ENCODE measurements around the gene LPAR3.

Gene LPAR3

GRCh38 chr1:84855691-84856630 is 37.0 kb downstream of the LPAR3 start:
- no peak for FAIRE-seq

GRCh38 chr1:84855168-84855567 is 37.8 kb downstream of the LPAR3 start:
- FAIRE-seq: no peak

DNA sequence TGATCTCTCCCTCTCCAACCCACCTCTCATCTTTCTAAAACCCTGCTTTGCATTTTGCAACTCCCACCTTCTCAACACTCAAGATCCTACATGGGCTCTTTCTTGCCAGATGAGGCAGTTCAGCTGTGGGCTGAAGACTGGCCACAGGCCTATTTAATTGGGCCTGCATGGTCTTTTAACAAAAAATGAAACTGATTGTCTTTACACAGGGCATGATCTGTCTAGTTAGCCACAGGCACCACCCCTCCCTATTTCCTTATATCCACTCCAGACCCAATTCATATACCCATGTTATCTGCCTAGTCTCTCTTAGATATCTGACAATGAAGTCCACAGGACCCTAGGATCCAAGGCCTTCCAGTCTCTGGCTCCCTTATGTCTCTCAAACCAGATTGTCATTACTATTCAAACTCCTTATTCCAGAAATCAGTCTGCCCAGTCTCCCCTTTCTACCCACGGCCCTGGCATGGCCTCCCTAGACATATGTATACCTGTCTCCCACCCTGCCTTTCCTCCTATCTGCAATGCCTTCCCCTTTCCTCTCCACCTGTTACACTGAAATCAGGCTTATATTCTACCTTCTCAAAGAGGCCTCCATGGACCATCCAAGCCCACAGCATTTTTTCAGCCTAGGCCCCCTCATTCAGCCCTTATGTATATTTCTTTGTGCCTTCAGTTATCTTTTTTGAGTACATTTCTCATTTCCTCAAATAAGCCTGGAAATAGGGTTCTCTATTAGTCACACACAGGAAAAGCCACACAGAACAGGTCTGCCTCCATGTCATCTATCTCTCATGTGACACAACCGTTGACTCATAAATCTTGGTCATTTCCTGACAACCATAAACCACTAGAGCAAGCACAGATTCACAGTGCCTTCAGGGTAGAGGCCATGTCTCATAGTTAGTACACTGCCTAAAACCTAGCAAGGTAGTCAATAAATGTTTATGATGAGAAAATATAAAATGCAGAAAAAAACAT is 39.0 kb downstream of the LPAR3 start:
- no peak for FAIRE-seq

DNA sequence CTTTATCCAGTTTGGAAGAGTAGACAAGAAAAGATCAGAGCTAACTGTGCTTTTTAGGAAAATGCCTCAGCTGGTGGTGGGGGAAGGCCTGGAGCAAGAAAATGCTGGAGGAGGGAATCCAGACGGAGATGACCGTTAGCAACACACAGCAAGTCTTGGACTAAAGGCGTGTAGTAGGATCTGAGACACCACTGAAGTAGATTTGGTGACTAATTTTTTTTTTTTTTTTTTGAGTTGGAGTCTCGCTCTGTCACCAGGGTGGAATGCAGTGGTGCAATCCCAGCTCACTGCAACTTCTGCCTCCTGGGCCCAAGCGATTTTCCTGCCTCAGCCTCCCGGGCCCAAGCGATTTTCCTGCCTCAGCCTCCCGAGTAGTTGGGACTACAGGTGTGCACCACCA is 41.2 kb downstream of the LPAR3 start:
- no peak for FAIRE-seq

GRCh38 chr1:84849357-84849975 is 43.5 kb downstream of the LPAR3 start:
- FAIRE-seq: no peak

- FAIRE-seq: peak; percentile 98
Observed at GRCh38 chr1:84847253-84848250, 45.5 kb downstream of the LPAR3 start.

DNA sequence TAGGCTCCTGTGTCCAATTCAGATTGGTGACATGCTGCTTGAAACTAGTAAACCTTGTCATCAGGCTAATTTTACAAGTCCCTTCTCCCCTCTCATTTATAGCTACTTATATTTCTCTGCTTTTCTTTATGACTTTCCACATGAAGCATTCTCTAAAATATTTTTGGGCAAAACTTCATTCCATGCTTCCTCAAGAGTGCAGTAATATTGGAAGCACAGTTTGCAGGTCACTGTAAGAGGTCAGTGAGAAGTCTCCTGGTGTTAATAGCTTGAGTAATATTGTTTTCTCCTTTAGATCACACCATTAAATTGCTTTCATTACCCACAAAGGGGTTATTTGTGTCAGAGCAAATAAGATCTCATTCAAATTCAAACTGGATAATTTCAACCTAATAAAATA is 46.6 kb downstream of the LPAR3 start:
- FAIRE-seq: no peak

DNA sequence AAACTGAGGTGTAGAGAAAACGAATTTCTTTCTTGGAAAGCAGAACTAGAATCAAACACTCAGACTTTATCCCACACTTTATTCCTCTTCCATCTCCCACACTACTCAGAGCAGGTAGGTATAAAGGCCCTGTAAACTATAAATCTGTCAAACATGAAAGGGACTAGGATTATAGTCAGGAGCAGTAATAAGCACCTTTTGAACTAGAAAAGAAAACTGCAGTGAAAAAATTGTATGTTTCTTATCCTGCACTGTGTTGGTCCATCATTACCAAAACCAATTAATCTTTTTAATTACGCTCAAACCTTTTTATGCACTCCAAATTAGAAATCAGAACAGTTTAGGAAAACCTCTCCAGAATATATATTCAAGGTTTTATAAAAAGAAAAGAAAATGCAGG is 47.6 kb downstream of the LPAR3 start:
- no peak for FAIRE-seq

GRCh38 chr1:84844094-84844493 is 48.9 kb downstream of the LPAR3 start:
- FAIRE-seq: no peak

- no peak for FAIRE-seq
Observed at GRCh38 chr1:84842748-84843231, 50.2 kb downstream of the LPAR3 start.

GRCh38 chr1:84841971-84842370 is 51.0 kb downstream of the LPAR3 start:
- no peak for FAIRE-seq

- FAIRE-seq: no peak
Observed at GRCh38 chr1:84840346-84840745, 52.7 kb downstream of the LPAR3 start.

DNA sequence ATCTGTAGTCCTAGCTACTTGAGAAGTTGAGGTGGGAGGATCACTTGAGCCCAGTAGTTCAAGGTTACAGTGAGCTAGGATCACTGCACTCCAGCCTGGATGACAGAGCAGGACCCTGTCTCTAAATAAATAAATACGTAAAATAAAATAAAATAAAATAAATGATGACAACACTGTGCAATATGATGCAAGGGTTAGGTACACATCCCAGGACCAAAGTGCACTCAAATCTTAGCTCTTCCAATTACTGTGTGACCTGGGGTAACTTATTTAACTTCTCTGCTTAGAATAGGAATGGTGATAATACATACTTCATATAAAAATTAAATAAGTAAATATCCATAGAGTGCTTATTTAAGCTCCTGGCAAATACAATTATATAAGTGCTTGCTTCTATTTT is 53.5 kb downstream of the LPAR3 start:
- no peak for FAIRE-seq

DNA sequence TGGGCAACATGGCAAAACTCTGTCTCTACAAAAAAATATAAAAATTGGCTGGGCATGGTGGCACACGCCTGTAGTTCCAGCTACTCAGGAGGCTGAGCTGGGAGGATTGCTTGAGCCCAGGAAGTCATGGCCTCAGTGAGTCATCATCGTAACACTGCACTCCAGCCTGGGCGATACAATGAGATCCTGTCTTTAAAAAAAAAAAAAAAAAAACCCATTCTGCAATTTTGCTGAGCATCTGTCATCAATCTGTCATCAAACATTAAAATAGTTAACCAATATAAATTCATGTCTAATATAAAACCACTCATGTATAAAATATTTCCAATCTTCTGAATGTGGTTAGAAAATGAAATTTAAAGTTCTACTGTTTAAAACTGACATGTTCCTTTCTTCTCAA is 56.9 kb downstream of the LPAR3 start:
- no peak for FAIRE-seq

DNA sequence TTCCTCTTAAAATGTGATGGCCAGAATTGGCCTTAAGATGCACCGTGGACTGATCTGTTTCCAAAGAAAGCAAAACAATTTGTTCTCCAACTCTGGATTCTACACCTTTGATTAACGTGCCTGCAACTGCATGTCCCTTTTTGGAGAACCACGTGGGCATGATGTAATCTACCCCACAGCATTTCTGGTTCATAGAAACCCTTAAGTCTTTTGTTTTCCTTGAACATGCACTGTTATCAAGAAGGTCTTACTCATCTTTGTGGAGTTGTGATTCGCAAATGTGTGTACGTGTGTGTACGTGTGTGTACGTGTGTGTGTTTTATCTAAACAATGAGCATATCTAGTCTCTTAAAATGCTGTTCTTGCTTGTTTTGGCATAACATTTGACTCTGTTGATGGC is 57.8 kb downstream of the LPAR3 start:
- no peak for FAIRE-seq

GRCh38 chr1:84834419-84835064 is 58.5 kb downstream of the LPAR3 start:
- FAIRE-seq: peak; percentile 55

DNA sequence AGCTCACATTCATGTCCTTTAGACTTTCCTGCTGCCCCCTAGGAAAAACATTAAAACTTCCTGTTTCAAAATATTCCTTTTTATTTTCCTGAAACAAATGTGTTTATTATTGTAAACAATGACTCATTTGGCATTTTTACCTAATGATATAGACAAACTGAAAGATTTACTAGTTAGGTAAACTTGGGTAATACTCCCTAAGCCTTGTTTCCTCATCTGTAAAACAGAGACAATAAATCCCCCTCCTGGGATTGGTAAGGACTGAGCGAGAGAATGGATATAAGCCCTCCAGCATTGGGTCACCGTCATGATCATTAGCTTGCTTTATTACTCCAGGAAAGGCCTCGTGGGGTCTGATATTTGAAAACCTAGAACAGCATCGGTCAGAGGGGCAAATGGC is 59.8 kb downstream of the LPAR3 start:
- FAIRE-seq: no peak

- no peak for FAIRE-seq
Observed at GRCh38 chr1:84830136-84830535, 62.9 kb downstream of the LPAR3 start.

DNA sequence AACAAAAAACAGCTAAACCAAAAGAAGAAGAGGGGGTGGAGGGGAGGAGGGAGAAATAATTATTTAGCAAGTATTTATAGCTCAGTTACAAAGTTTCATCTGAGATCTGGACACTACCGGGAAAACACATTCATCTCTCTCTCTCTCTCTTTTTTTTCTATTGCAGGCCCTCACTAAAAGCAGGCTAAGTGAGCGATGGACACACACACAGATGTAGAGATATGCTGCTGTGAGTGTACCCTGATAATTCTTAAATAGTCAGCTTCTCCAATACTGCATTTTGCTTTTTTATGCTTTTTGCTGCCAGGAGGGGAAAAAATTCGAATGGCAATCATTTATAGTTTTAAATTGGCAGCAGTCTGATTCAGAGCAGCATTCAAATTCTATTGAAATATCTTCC is 65.0 kb downstream of the LPAR3 start:
- no peak for FAIRE-seq

- no peak for FAIRE-seq
Observed at GRCh38 chr1:84827555-84827954, 65.5 kb downstream of the LPAR3 start.

GRCh38 chr1:84825161-84825560 is 67.8 kb downstream of the LPAR3 start:
- FAIRE-seq: no peak
